Measurements from ENCODE around the gene CCDC92. TPM values are rescaled to one million over a fixed set of nuclear protein-coding genes. Genes with fewer than 3 reads are reported as not detected.

CCDC92 gene
- total and polyA plus RNA-seq, 2 of the 8 experiments (the other 6 are each of a cell fraction or from before 2014, with no cell fraction given): 0.43 to 0.51 TPM

- H3K27ac ChIP-seq (ENCODE audit: low read depth, low read length): no peak overlapping the region
- H3K14ac ChIP-seq (ENCODE audit: insufficient read length): no peak overlapping the region
- no peak overlapping the region for H2BK20ac ChIP-seq (ENCODE audit: low read length)
- H3K36me3 ChIP-seq (ENCODE audit: control insufficient read depth in 2 of 4, insufficient read depth in 4 of 4, low read length in 3 of 4): no peaks in the 10 kb centered on the region; a peak in 1 of 8 replicates
- H3K23me2 ChIP-seq (ENCODE audit: low read depth, low read length): no peaks in the 10 kb centered on the region
- no peak overlapping the region for H3K56ac ChIP-seq (replicated peaks; ENCODE audit: insufficient read length, low read depth, low read length)
- H3K18ac ChIP-seq (ENCODE audit: extremely low read depth, low read length): no peak overlapping the region
- TF ChIP-seq CBX5 (IDR thresholded peaks at IDR 0.05; ENCODE audit: low read depth, low read length) (no peak), TAF7 (optimal IDR thresholded peaks at IDR 0.05; ENCODE audit: borderline replicate concordance, low read depth, low read length) (no peak), RNF2 (IDR thresholded peaks at IDR 0.05; ENCODE audit: borderline replicate concordance, low read depth, low read length, missing control alignments, poor library complexity, severe bottlenecking) (no peak), POLR2A (IDR thresholded peaks at IDR 0.05; ENCODE audit: control extremely low read depth in 1 of 2, low read depth in 2 of 2, low read length in 2 of 2) (no peak), SP4 (IDR thresholded peaks at IDR 0.05; ENCODE audit: low read length) (no peak), HDAC6 (IDR thresholded peaks at IDR 0.05; ENCODE audit: low read depth, low read length) (no peak), MAFK (IDR thresholded peaks at IDR 0.05; ENCODE audit: low read depth, low read length) (no peak), SP2 (IDR thresholded peaks at IDR 0.05; ENCODE audit: low read length) (no peak), EZH2 (IDR thresholded peaks at IDR 0.05; ENCODE audit: low read depth, low read length, severe bottlenecking) (no peak)
- DNase-seq (ENCODE audit: low read depth in 1 of 2, low spot score in 2 of 2): no peak
- ChIA-PET POLR2A (ENCODE audit: partially characterized antibody) (interaction anchor here (1.0 to 1.1 kb wide), 2 partner anchors 12 to 14 kb away, joined by 3 read pairs; partner anchors contain the start of gene CCDC92), CTCF (ENCODE audit: partially characterized antibody) (interaction anchor here (0.6 to 3.2 kb wide), 14 partner anchors 8 to 921 kb away, joined by 3 to 13 read pairs (median 4); no protein-coding TSS in a partner anchor)
- no peak overlapping the region for H4K8ac ChIP-seq (ENCODE audit: extremely low read depth, insufficient read depth, low read length)
- FAIRE-seq: no peak
- no peak overlapping the region for H2BK120ac ChIP-seq (replicated peaks; ENCODE audit: low read depth, low read length)
- H3K4ac ChIP-seq (replicated peaks; ENCODE audit: insufficient read length, low read depth, low read length): no peak overlapping the region
- no peak overlapping the region for H3K4me2 ChIP-seq (ENCODE audit: insufficient read depth in 1 of 2, low read depth in 2 of 2, low read length in 2 of 2)
- no peak overlapping the region for H2BK12ac ChIP-seq (ENCODE audit: low read depth, low read length)
- H2BK15ac ChIP-seq (ENCODE audit: low read length): no peak overlapping the region
- H2AFZ ChIP-seq (ENCODE audit: low read length): no peak overlapping the region
- peaks cover 7 to 15% of the 10 kb centered on the region in 2 experiments for H4K20me1 ChIP-seq (replicated peaks in 1 of 2; ENCODE audit: control insufficient read depth in 1 of 2, insufficient read depth in 2 of 2, low read length in 2 of 2)
- H3K4me3 ChIP-seq (ENCODE audit: extremely low read depth in 1 of 4, insufficient read depth in 2 of 4, low read depth in 3 of 4, low read length in 4 of 4): no peak overlapping the region
- no peak overlapping the region for H4K91ac ChIP-seq (replicated peaks; ENCODE audit: insufficient read length, low read length)
- no peak overlapping the region for H3K23ac ChIP-seq (ENCODE audit: insufficient read length)
- H4K5ac ChIP-seq (ENCODE audit: insufficient read length, low read depth, low read length): no peak overlapping the region
- no peaks in the 10 kb centered on the region for H3K9me3 ChIP-seq (ENCODE audit: insufficient read depth in 2 of 2, low read depth in 1 of 2, low read length in 1 of 2)
- no peak overlapping the region for H2AK5ac ChIP-seq (ENCODE audit: low read depth, low read length)
- H3K9ac ChIP-seq (replicated peaks in 1 of 4; ENCODE audit: extremely low read depth in 1 of 4, low read depth in 3 of 4, low read length in 3 of 4): no peak overlapping the region
- H3K79me2 ChIP-seq (ENCODE audit: control insufficient read depth in 1 of 2, insufficient read depth in 2 of 2, low read length in 2 of 2): no peaks in the 10 kb centered on the region
- WGBS, 2 experiments (ENCODE audit: extremely low coverage in 1 of 2, insufficient coverage in 1 of 2, insufficient read length in 1 of 2, insufficient replicate concordance in 2 of 2, low coverage in 1 of 2, low lambda C conversion rate in 2 of 2, missing lambda C conversion rate in 1 of 2): 93% methylated on average over 3 of the region's 3 CpGs; no CpG with 5 or more reads in 1 of the 2 experiments
- H3K4me1 ChIP-seq (replicated peaks in 1 of 4; ENCODE audit: control insufficient read depth in 3 of 4, insufficient read depth in 4 of 4, low read length in 3 of 4): no peaks in the 10 kb centered on the region
- H3K79me1 ChIP-seq (ENCODE audit: low read depth, low read length): no peaks in the 10 kb centered on the region; the same call in 1 of the 2 replicates
- H2BK5ac ChIP-seq (ENCODE audit: low read depth, low read length): no peak overlapping the region
- H3K27me3 ChIP-seq (replicated peaks in 1 of 4; ENCODE audit: control insufficient read depth in 3 of 4, extremely low read depth in 1 of 4, insufficient read depth in 3 of 4, low read length in 3 of 4): no peaks in the 10 kb centered on the region
Observed at GRCh38 chr12:123986374-123986965, 13.8 kb upstream of the CCDC92 start.
